T47D (cell line): Measurements from ENCODE around the gene TBC1D8.
"Not testable (repeated sequence)": the region's sequence is repeated elsewhere in the genome, so short reads cannot be mapped to it uniquely, and the experiment has no call there.

Experiments
- DNase-seq, 2 experiments: peaks; one replicate each; pipeline versions ENCODE4 v3.0.0 to v3.0.0-alpha.2; 2011 to 2012; ENCODE audit warnings: low read depth in 1 of 2, low spot score in 1 of 2
- JUND ChIP-seq: IDR thresholded peaks from 2 replicates; pipeline ENCODE4 v1.6.1; 2012; ENCODE audit warnings: low read depth
- in situ Hi-C: cut with HindIII; loops from 2 replicates; pipeline ENCODE4 v1.10.0; 2016; ENCODE audit warnings: low sequenced_read_pairs, low pct_unique_long_range_greater_than_20kb

The TBC1D8 gene

GRCh38 chr2:101185085-101185484 is 33.9 kb upstream of the TBC1D8 start:
- in situ Hi-C loops, result no loop called here
- DNase-seq, result peak in 1 of 2 experiments; percentile 15
- TF ChIP-seq JUND, result no peak

- no peak for DNase-seq
- in situ Hi-C loops, result no loop called here
- TF ChIP-seq JUND, result no peak
These were observed 28.8 kb upstream of the TBC1D8 start for GRCh38 chr2:101179982-101180381.

DNA sequence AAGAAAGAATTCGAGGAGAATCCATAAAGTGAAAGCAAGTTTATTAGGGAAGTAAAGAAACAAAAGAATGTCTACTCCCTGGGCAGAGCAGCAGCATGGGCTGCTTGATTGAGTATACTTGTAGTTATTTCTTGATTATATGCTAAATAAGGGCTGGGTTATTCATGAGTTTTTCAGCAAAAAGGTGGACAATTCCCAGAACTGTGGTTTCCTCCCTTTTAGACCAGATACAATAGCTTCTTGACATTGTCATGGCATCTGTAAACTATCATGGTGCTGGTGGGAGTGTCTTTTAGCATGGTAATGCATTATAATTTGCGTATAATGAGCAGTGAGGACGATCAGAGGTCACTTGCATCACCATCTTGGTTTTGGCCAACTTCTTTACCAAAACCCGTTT is 25.6 kb upstream of the TBC1D8 start:
- in situ Hi-C loops, result no loop called here

DNA sequence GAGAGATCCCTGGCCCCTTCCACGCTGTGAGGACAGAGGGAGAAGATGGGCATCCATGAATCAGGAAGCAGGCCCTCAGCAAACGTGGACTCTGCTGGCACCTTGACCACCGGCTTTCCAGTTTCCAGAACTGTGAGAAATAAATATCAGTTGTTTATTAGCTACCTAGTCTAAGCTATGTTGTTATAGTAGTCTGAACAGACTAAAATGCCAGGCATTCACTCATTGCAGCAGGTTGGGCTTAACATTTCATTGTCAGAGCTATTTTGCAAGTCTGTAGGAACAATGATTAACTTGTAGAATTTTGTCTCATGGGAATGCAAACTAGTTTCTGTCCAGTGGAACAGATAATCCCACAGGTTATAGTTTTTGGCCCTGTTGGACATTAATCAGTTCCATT is 24.8 kb upstream of the TBC1D8 start:
- in situ Hi-C loops, result no loop called here
- no peak for TF ChIP-seq JUND
- no peak for DNase-seq

More for the DNA sequence above, 25.6 kb upstream of the TBC1D8 start:
- no peak for TF ChIP-seq JUND
- DNase-seq, result no peak

GRCh38 chr2:101173707-101174295 is 22.6 kb upstream of the TBC1D8 start:
- in situ Hi-C loops, result no loop called here

DNA sequence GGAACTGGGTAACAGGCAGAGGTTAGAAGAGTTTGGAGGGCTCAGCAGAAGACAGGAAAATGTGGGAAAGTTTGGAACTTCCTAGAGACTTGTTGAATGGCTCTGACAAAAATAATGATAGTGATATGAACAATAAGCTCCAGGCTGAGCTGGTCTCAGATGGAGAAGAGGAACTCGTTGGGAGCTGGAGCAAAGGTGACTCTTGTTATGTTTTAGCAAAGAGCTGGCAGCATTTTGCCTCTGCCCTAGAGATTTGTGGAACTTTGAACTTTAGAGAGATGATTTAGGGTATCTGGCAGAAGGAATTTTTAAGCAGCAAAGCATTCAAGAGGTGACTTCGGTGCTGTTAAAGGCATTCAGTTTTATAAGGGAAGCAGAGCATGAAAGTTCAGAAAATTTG is 18.6 kb upstream of the TBC1D8 start:
- DNase-seq, in situ Hi-C loops: not testable (repeated sequence)

More at GRCh38 chr2:101173707-101174295, 22.6 kb upstream of the TBC1D8 start:
- TF ChIP-seq JUND, result no peak
- no peak for DNase-seq

DNA sequence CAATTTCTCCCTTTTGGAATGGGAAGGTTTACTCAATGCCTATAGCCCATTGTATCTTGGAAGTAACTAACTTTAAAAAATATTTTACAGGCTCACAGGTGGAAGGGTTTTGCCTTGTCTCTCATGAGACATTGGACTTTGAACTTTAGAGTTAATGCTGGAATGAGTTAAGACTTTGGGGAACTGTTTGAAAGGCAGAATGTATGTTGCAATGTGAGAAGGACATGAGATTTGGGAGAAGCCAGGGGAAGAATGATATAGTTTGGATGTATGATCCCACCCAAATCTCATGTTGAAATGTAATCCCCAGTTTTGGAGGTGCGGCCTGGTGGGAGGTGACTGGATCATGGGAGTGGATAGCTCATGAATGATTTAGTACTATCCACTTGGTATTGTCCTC is 17.5 kb upstream of the TBC1D8 start:
- DNase-seq, result no peak
- in situ Hi-C loops, result no loop called here
- TF ChIP-seq JUND, result no peak

DNA sequence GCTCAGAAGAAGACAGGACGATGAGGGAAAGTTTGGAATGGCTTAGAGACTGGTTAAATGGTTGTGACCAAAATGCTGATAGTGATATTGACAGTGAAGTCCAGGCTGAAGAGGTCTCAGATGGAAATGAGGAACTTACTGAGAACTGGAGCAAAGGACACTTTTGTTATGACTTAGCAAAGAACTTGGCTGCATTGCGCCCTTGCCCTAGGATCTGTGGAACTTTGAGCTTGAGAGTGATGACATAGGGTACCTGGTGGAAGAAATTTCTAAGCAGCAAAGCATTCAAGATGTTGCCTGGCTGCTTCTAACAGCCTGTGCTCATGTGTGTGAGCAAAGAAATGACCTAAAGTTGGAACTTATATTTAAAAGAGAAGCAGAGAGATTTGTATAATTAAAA is 16.4 kb upstream of the TBC1D8 start:
- in situ Hi-C loops, result not testable (repeated sequence)

GRCh38 chr2:101164021-101164420 is 12.8 kb upstream of the TBC1D8 start:
- in situ Hi-C loops, result no loop called here
- TF ChIP-seq JUND, result no peak
- DNase-seq, result no peak

More for the DNA sequence above, 16.4 kb upstream of the TBC1D8 start:
- DNase-seq, result not testable (repeated sequence)

GRCh38 chr2:101162561-101163330 is 11.6 kb upstream of the TBC1D8 start:
- in situ Hi-C loops, result no loop called here
- no peak for TF ChIP-seq JUND
- DNase-seq, result no peak

- TF ChIP-seq JUND, result no peak
- in situ Hi-C loops, result no loop called here
- DNase-seq, result no peak
These were observed 10.5 kb upstream of the TBC1D8 start for GRCh38 chr2:101161658-101162057.

DNA sequence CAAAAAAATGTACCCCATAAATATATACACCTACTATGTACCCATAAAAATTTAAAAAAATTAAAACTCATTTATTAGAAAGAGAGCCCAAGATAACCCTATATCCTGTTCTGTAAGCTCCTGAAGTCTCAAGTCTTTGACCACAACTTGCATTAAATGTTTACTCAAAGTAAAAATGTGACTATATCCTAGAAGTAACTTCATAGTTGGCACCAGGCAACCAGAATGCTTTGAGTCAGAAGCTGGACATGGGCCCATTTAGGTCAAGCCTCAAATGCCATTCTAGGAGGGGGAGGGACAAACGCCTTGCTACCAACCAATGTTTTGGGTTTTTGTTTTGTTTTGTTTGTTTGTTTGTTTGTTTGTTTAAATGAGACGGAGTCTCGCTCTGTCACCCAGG is 9.3 kb upstream of the TBC1D8 start:
- in situ Hi-C loops, result no loop called here
- peak in 1 of 2 experiments; percentile 36 for DNase-seq
- TF ChIP-seq JUND, result no peak

GRCh38 chr2:101159526-101159925 is 8.3 kb upstream of the TBC1D8 start:
- DNase-seq, result no peak
- in situ Hi-C loops, result no loop called here

More at GRCh38 chr2:101159526-101159925, 8.3 kb upstream of the TBC1D8 start:
- no peak for TF ChIP-seq JUND
